B cell (primary cell): ENCODE results near the gene RAB11FIP5. TPM values are rescaled to one million over a fixed set of nuclear protein-coding genes. Genes with fewer than 3 reads are reported as not detected.
"Not testable (repeated sequence)": the region's sequence is repeated elsewhere in the genome, so short reads cannot be mapped to it uniquely, and the experiment has no call there.

ENCODE experiments used
- ATAC-seq: fragments of 200-7000 bp; cut with Tn5 transposase; one replicate; pipeline ENCODE4 v1.10.0; 2021; ENCODE audit warnings: low read depth, mild to moderate bottlenecking, moderate number of reproducible peaks, moderate library complexity
- CTCF ChIA-PET: fragments of 350-600 bp; sonication (Branson Sonifier 250); formaldehyde crosslinking; loops from one replicate; lab custom pipeline; 2021; ENCODE audit warnings: antibody characterized with exemption, inconsistent platforms; lab: Charles Lee
- POLR2A ChIA-PET: fragments of 350-600 bp; sonication (Branson Sonifier 250); formaldehyde crosslinking; loops from one replicate; lab custom pipeline; 2021; ENCODE audit warnings: antibody characterized with exemption; lab: Charles Lee
- DNase-seq: peaks from one replicate; pipeline ENCODE4 v3.0.0; 2013
- H2AFZ ChIP-seq: 2 replicates; pipeline ENCODE4 v1.6.1; 2012; ENCODE audit warnings: mild to moderate bottlenecking, low read depth, low read length; ENCODE audit not compliant: insufficient read depth, poor library complexity, severe bottlenecking
- H3K27ac ChIP-seq, 2 donors: 1 replicate in 1 of 2; 2 replicates in 1 of 2; pipeline ENCODE4 v1.5.1; 2012 to 2013; ENCODE audit warnings: low read length in 2 of 2, mild to moderate bottlenecking in 2 of 2, moderate library complexity in 1 of 2
- H3K27me3 ChIP-seq, 4 experiments: fragments of 200-600 bp in 1 of 4; sonication (generic) in 1 of 4; replicated peaks in 1 of 4; 1 replicate in 2 of 4; 2 replicates in 2 of 4; pipeline versions ENCODE4 v1.6.1 to v1.7.0; 2013 to 2016; ENCODE audit warnings: low read length in 3 of 4, mild to moderate bottlenecking in 2 of 4, mixed read lengths in 1 of 4, moderate library complexity in 1 of 4; ENCODE audit not compliant: insufficient read depth in 4 of 4, control insufficient read depth in 3 of 4; ENCODE audit errors: control extremely low read depth in 1 of 4
- H3K36me3 ChIP-seq, 2 experiments: replicated peaks in 1 of 2; 1 replicate in 1 of 2; 2 replicates in 1 of 2; pipeline versions ENCODE4 v1.6.1 to v1.7.1; 2013; ENCODE audit warnings: low read length in 1 of 2; ENCODE audit not compliant: insufficient read depth in 2 of 2, control insufficient read depth in 1 of 2; ENCODE audit errors: control extremely low read depth in 1 of 2, extremely low read depth in 1 of 2
- H3K4me1 ChIP-seq, 2 donors: fragments of 200-600 bp in 1 of 2; sonication (generic) in 1 of 2; 1 replicate in 1 of 2; 2 replicates in 1 of 2; pipeline versions ENCODE4 v1.5.1 to v1.6.1; 2013 to 2017; ENCODE audit warnings: low read length in 2 of 2; ENCODE audit not compliant: control insufficient read depth in 2 of 2, insufficient read depth in 2 of 2
- H3K4me2 ChIP-seq: replicated peaks from 2 replicates; pipeline ENCODE3; 2012; ENCODE audit warnings: mild to moderate bottlenecking, low read depth, low read length; ENCODE audit not compliant: poor library complexity, severe bottlenecking
- H3K4me3 ChIP-seq, 5 experiments: fragments of 200-600 bp in 1 of 5; sonication (generic) in 1 of 5; 1 replicate in 3 of 5; 2 replicates in 2 of 5; pipeline versions ENCODE4 v1.5.1 to v1.7.0; 2011 to 2016; ENCODE audit warnings: low read length in 4 of 5, mild to moderate bottlenecking in 4 of 5, low read depth in 2 of 5, control low read depth in 1 of 5, moderate library complexity in 1 of 5; ENCODE audit not compliant: insufficient read depth in 1 of 5; ENCODE audit errors: control extremely low read depth in 1 of 5, extremely low read depth in 1 of 5
- H3K79me2 ChIP-seq: fragments of 200-600 bp; sonication (generic); one replicate; pipeline ENCODE4 v1.6.0; 2016; ENCODE audit warnings: low read length; ENCODE audit not compliant: control insufficient read depth, insufficient read depth
- H3K9ac ChIP-seq: fragments of 200-600 bp; sonication (generic); 2 replicates; pipeline ENCODE4 v1.6.1; 2017; ENCODE audit warnings: mild to moderate bottlenecking, low read length, moderate library complexity
- H3K9me3 ChIP-seq, 3 donors: one replicate each; pipeline versions ENCODE4 v1.6.1 to v1.7.1; 2013; ENCODE audit warnings: low read length in 2 of 3; ENCODE audit not compliant: control insufficient read depth in 2 of 3, insufficient read depth in 1 of 3; ENCODE audit errors: control extremely low read depth in 1 of 3
- H4K20me1 ChIP-seq: 2 replicates; pipeline ENCODE4 v1.6.0; 2012; ENCODE audit warnings: mild to moderate bottlenecking, low read length; ENCODE audit not compliant: insufficient read depth, control insufficient read depth, poor library complexity, severe bottlenecking
- H3K27ac Mint-ChIP-seq: one replicate; pipeline ENCODE4 v1.8.0; 2021; ENCODE audit warnings: mixed read lengths
- H3K27me3 Mint-ChIP-seq: one replicate; pipeline ENCODE4 v1.8.0; 2021; ENCODE audit warnings: mixed read lengths
- H3K4me1 Mint-ChIP-seq: one replicate; pipeline ENCODE4 v1.8.0; 2021; ENCODE audit warnings: mixed read lengths
- H3K4me3 Mint-ChIP-seq: one replicate; pipeline ENCODE4 v1.8.0; 2021; ENCODE audit warnings: mixed read lengths
- H3K9me3 Mint-ChIP-seq: one replicate; pipeline ENCODE4 v1.8.0; 2022; ENCODE audit warnings: mixed read lengths; ENCODE audit not compliant: insufficient read depth
- CTCF ChIP-seq: fragments of 200-600 bp; IDR thresholded peaks from one replicate; pipeline ENCODE4 v1.8.0; 2022; ENCODE audit warnings: antibody characterized with exemption, mild to moderate bottlenecking
- EZH2 ChIP-seq: IDR thresholded peaks from 2 replicates; pipeline ENCODE4 v1.6.1; 2012; ENCODE audit warnings: borderline replicate concordance, low read depth, mild to moderate bottlenecking, moderate library complexity, low read length; ENCODE audit not compliant: insufficient read depth, poor library complexity, severe bottlenecking
- WGBS: methylation state at CpG from one replicate; pipeline ENCODE4 v1.1.5; 2013; ENCODE audit warnings: missing lambda C conversion rate; ENCODE audit not compliant: insufficient coverage; 5-methylcytosine and 5-hydroxymethylcytosine counted together
- intact Hi-C: fragments of 100-400 bp; cut with micrococcal nuclease; formaldehyde crosslinking; loops from one replicate; pipeline ENCODE4 v1.10.0; 2022
- polyA plus RNA-seq: library from polyadenylated mRNA; depleted of rRNA; stranded (reverse); fragments of >200 nt; gene quantifications from 2 replicates; pipeline ENCODE4 v1.2.3, GENCODE V29; 2012
- total RNA-seq, 2 donors: library from RNA; stranded (reverse); fragments of 120-200 nt in 1 of 2; gene quantifications; 1 replicate in 1 of 2; 2 replicates in 1 of 2; pipeline versions ENCODE4 v1.2.3 to v1.2.4, GENCODE V29; 2013 to 2022

RAB11FIP5 gene
- total and polyA plus RNA-seq, 2 donors (not counting 1 experiment from before 2014, with no cell fraction given): 1.7 to 4.6 TPM

DNA sequence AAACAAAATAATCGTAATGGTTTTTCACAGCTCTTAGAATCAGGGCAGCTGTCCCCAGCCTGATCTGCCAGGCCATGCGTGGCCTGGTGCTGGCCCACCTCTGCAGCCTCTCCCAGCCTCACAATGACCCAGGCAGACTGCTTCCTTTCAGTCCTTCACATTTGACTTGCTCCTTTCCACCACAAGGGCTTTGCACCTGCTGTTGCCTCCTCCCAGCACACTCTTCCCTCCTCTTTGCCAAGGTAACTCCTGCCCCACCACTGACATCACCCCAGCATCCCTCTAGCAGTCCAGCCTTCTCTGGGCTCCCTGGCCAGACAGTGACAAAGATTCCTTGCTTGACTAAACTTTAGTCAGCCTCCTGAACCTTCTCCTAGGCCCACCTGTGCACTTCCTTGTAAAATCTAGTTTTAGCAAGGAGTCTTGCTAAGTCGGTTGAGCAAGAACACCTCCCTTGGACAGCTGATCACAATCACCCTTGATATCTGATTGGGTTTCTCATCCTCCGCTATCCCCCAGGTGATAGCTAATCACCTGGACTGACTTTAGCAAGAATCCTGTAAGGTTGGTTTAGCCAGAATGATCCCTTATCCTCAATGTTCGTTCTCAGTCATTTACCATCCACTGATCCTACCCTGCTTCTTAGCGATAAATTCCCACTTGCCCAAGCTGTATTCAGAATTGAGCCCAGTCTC lies 16.2 kb upstream of the RAB11FIP5 start:
- H3K4me1 ChIP-seq: no peaks in the 10 kb centered on the region
- H3K27ac ChIP-seq: no peak overlapping the region
- ChIA-PET POLR2A (no interaction called here), CTCF (no interaction called here)
- Mint-ChIP-seq H3K27ac (no peak overlapping the region), H3K9me3 (no peaks in the 10 kb centered on the region), H3K27me3 (peaks cover 30% of the 10 kb centered on the region), H3K4me3 (no peak overlapping the region), H3K4me1 (no peaks in the 10 kb centered on the region)
- H3K4me2 ChIP-seq: no peak overlapping the region
- H3K4me3 ChIP-seq: no peak overlapping the region
- H2AFZ ChIP-seq: no peak overlapping the region
- H3K36me3 ChIP-seq: no peaks in the 10 kb centered on the region
- H3K9me3 ChIP-seq: peaks cover 0 to 7% (median 2%) of the 10 kb centered on the region in 3 donors
- WGBS: 84% methylated on average over 4 of the region's 6 CpGs
- ATAC-seq (no peak), DNase-seq (no peak)
- peaks cover 0 to 10% (median 2%) of the 10 kb centered on the region in 4 experiments for H3K27me3 ChIP-seq
- H4K20me1 ChIP-seq: no peaks in the 10 kb centered on the region
- TF ChIP-seq CTCF: no peak
- no peak for TF ChIP-seq EZH2
- H3K79me2 ChIP-seq: no peaks in the 10 kb centered on the region
- no peak overlapping the region for H3K9ac ChIP-seq
- intact Hi-C loops: no loop called here

- no peak overlapping the region for H3K4me3 ChIP-seq
- DNase-seq (no peak), ATAC-seq (no peak)
- Mint-ChIP-seq H3K27me3 (peaks cover 40% of the 10 kb centered on the region), H3K4me1 (no peaks in the 10 kb centered on the region), H3K27ac (no peak overlapping the region), H3K9me3 (no peaks in the 10 kb centered on the region), H3K4me3 (no peak overlapping the region)
- H3K27ac ChIP-seq: no peak overlapping the region
- H4K20me1 ChIP-seq: no peaks in the 10 kb centered on the region
- 80% methylated on average over 1 of the region's 1 CpG for WGBS
- no peaks in the 10 kb centered on the region for H3K79me2 ChIP-seq
- peaks cover 0 to 7% (median 3%) of the 10 kb centered on the region in 4 experiments for H3K27me3 ChIP-seq
- H2AFZ ChIP-seq: no peak overlapping the region
- no peak overlapping the region for H3K9ac ChIP-seq
- no peaks in the 10 kb centered on the region for H3K4me1 ChIP-seq
- no peaks in the 10 kb centered on the region for H3K36me3 ChIP-seq
- CTCF ChIA-PET: no interaction called here
- POLR2A ChIA-PET: no interaction called here
- peaks cover 0 to 3% (median 2%) of the 10 kb centered on the region in 3 donors for H3K9me3 ChIP-seq
- intact Hi-C loops: no loop called here
- no peak overlapping the region for H3K4me2 ChIP-seq
- TF ChIP-seq CTCF: no peak
- TF ChIP-seq EZH2: no peak
These were observed 9.8 kb upstream of the RAB11FIP5 start for GRCh38 chr2:73122536-73122935.

GRCh38 chr2:73119611-73120239 lies 7.0 kb upstream of the RAB11FIP5 start:
- H3K9me3 Mint-ChIP-seq, H3K4me2 ChIP-seq, H3K4me1 ChIP-seq, intact Hi-C loops, H3K9ac ChIP-seq, H3K27me3 ChIP-seq, H3K27ac ChIP-seq, DNase-seq, H3K4me1 Mint-ChIP-seq, H3K4me3 ChIP-seq, H3K79me2 ChIP-seq, H4K20me1 ChIP-seq, ATAC-seq, H3K36me3 ChIP-seq, H2AFZ ChIP-seq, H3K27ac Mint-ChIP-seq, H3K9me3 ChIP-seq, POLR2A ChIA-PET, H3K4me3 Mint-ChIP-seq: not testable (repeated sequence)
- CTCF ChIA-PET: interaction anchor here (0.6 kb wide), 1 partner anchor 29 kb away, joined by 3 read pairs; no protein-coding TSS in a partner anchor
- peaks cover 30% of the 10 kb centered on the region for H3K27me3 Mint-ChIP-seq
- WGBS: 94% methylated on average over 6 of the region's 11 CpGs
